HEK293T (cell line): ENCODE results near the gene POLR2B.

Experiments used
- CTCF ChIA-PET: fragments of 350-600 bp; formaldehyde crosslinking; extraction: SDS; loops from one replicate; lab custom pipeline; 2021; ENCODE audit warnings: antibody characterized with exemption, inconsistent platforms; lab: Yijun Ruan, JAX
- POLR2A ChIA-PET: fragments of 350-600 bp; formaldehyde crosslinking; extraction: SDS; loops from one replicate; lab custom pipeline; 2020; ENCODE audit warnings: antibody characterized with exemption, inconsistent platforms; lab: Yijun Ruan, JAX
- DNase-seq: peaks from one replicate; pipeline ENCODE4 v3.0.0; 2012; ENCODE audit warnings: mixed read lengths; ENCODE audit errors: extremely low spot score
- ARNT ChIP-seq: fragments of 450-650 bp; IDR thresholded peaks from 2 replicates; pipeline ENCODE4 v1.6.1; 2017; ENCODE audit warnings: mild to moderate bottlenecking
- BHLHE40 ChIP-seq: fragments of 450-650 bp; IDR thresholded peaks from 2 replicates; pipeline ENCODE4 v1.6.1; 2016; ENCODE audit warnings: mild to moderate bottlenecking, moderate library complexity, borderline replicate concordance
- CTBP1 ChIP-seq: fragments of 450-650 bp; IDR thresholded peaks from 2 replicates; pipeline ENCODE4 v1.6.1; 2016; ENCODE audit warnings: borderline replicate concordance
- ELF4 ChIP-seq: fragments of 450-650 bp; IDR thresholded peaks from 2 replicates; pipeline ENCODE4 v1.6.1; 2017; ENCODE audit warnings: antibody characterized with exemption
- FOXA1 ChIP-seq: fragments of 450-650 bp; IDR thresholded peaks from 2 replicates; pipeline ENCODE4 v1.6.1; 2016; ENCODE audit warnings: mild to moderate bottlenecking
- FOXK2 ChIP-seq: fragments of 450-650 bp; IDR thresholded peaks from 2 replicates; pipeline ENCODE4 v1.6.1; 2016; ENCODE audit warnings: mild to moderate bottlenecking
- FOXM1 ChIP-seq: fragments of 450-650 bp; IDR thresholded peaks from 2 replicates; pipeline ENCODE4 v1.6.1; 2017; ENCODE audit warnings: mild to moderate bottlenecking, borderline replicate concordance
- HDGF ChIP-seq: fragments of 450-650 bp; IDR thresholded peaks from 2 replicates; pipeline ENCODE4 v1.6.1; 2017; ENCODE audit warnings: antibody characterized with exemption, borderline replicate concordance
- L3MBTL2 ChIP-seq: fragments of 450-650 bp; conservative IDR thresholded peaks from 2 replicates; pipeline ENCODE4 v1.6.1; 2016; ENCODE audit warnings: mild to moderate bottlenecking
- LEF1 ChIP-seq: fragments of 450-650 bp; IDR thresholded peaks from 2 replicates; pipeline ENCODE4 v1.6.1; 2017; ENCODE audit warnings: mild to moderate bottlenecking, borderline replicate concordance
- NFRKB ChIP-seq: fragments of 450-650 bp; IDR thresholded peaks from 2 replicates; pipeline ENCODE4 v1.6.1; 2016; ENCODE audit warnings: mild to moderate bottlenecking, moderate library complexity
- PKNOX1 ChIP-seq: fragments of 450-650 bp; IDR thresholded peaks from 2 replicates; pipeline ENCODE4 v1.6.1; 2016
- SP1 ChIP-seq: fragments of 450-650 bp; IDR thresholded peaks from 2 replicates; pipeline ENCODE4 v1.6.1; 2017
- SUZ12 ChIP-seq: fragments of 450-650 bp; IDR thresholded peaks from 2 replicates; pipeline ENCODE4 v1.6.1; 2016; ENCODE audit warnings: mild to moderate bottlenecking
- TARDBP ChIP-seq: fragments of 450-650 bp; IDR thresholded peaks from 2 replicates; pipeline ENCODE4 v1.6.1; 2016
- ZNF384 ChIP-seq: fragments of 450-650 bp; IDR thresholded peaks from 2 replicates; pipeline ENCODE4 v1.6.1; 2016

POLR2B gene

GRCh38 chr4:57064811-57065711, 86.4 kb downstream of the POLR2B start:
- ChIA-PET POLR2A (interaction anchor here (0.8 to 1.3 kb wide), 2 partner anchors 13 to 87 kb away, joined by 4 read pairs; partner anchors contain the start of gene POLR2B), CTCF (interaction anchor here (0.7 to 3.6 kb wide), 3 partner anchors 27 to 126 kb away, joined by 3 to 13 read pairs (median 3); no protein-coding TSS in a partner anchor)
- DNase-seq, result no peak
- TF ChIP-seq FOXM1, result no peak

- no peak for DNase-seq
Observed at GRCh38 chr4:57065730-57066482, 87.2 kb downstream of the POLR2B start.

GRCh38 chr4:57068237-57068981, 89.7 kb downstream of the POLR2B start:
- ChIA-PET POLR2A (interaction anchor here (1.4 kb wide), 1 partner anchor 10 kb away, joined by 7 read pairs; no protein-coding TSS in a partner anchor), CTCF (interaction anchor here (0.6 to 1.1 kb wide), 3 partner anchors 22 to 957 kb away, joined by 3 to 5 read pairs (median 3); no protein-coding TSS in a partner anchor)
- TF ChIP-seq TARDBP (no peak), L3MBTL2 (no peak)
- DNase-seq, result no peak

More at GRCh38 chr4:57065730-57066482, 87.2 kb downstream of the POLR2B start:
- no peak for TF ChIP-seq CTBP1
- TF ChIP-seq PKNOX1, result no peak
- TF ChIP-seq FOXK2, result no peak
- no peak for TF ChIP-seq L3MBTL2
- TF ChIP-seq SUZ12, result no peak
- no peak for TF ChIP-seq FOXM1
- no peak for TF ChIP-seq ZNF384
- TF ChIP-seq ARNT, result no peak
- no peak for TF ChIP-seq LEF1
- TF ChIP-seq TARDBP, result no peak
- TF ChIP-seq BHLHE40, result no peak
- TF ChIP-seq NFRKB, result no peak
- no peak for TF ChIP-seq HDGF
- no peak for TF ChIP-seq ELF4
- no peak for TF ChIP-seq SP1
- no peak for TF ChIP-seq FOXA1
- CTCF ChIA-PET, result interaction anchor here (3.6 kb wide), 1 partner anchor 28 kb away, joined by 13 read pairs; no protein-coding TSS in a partner anchor
- POLR2A ChIA-PET, result interaction anchor here (0.9 to 1.3 kb wide), 2 partner anchors 12 to 13 kb away, joined by 4 to 5 read pairs; no protein-coding TSS in a partner anchor

GRCh38 chr4:57070461-57070860, 91.8 kb downstream of the POLR2B start:
- ChIA-PET CTCF (no interaction called here), POLR2A (no interaction called here)
- TF ChIP-seq L3MBTL2 (no peak), PKNOX1 (no peak), ZNF384 (no peak), FOXM1 (no peak), ARNT (no peak), TARDBP (no peak), SP1 (no peak), FOXK2 (no peak), LEF1 (no peak), FOXA1 (no peak), NFRKB (no peak), SUZ12 (no peak), HDGF (no peak), BHLHE40 (no peak), ELF4 (no peak), CTBP1 (no peak)
- DNase-seq, result no peak

- CTCF ChIA-PET, result interaction anchor here (0.5 to 1.7 kb wide), 2 partner anchors 33 to 68 kb away, joined by 4 to 5 read pairs; no protein-coding TSS in a partner anchor
- no peak for TF ChIP-seq FOXA1
- no peak for TF ChIP-seq SP1
- no peak for TF ChIP-seq FOXK2
- TF ChIP-seq SUZ12, result no peak
- TF ChIP-seq ZNF384, result no peak
- no peak for TF ChIP-seq LEF1
- no peak for TF ChIP-seq HDGF
- POLR2A ChIA-PET, result no interaction called here
- no peak for DNase-seq
Observed at GRCh38 chr4:57071326-57071725, 92.6 kb downstream of the POLR2B start.

- TF ChIP-seq TARDBP (no peak), ZNF384 (no peak), BHLHE40 (no peak), CTBP1 (no peak), HDGF (no peak), L3MBTL2 (no peak), ARNT (no peak), NFRKB (no peak), FOXK2 (no peak), FOXA1 (no peak), PKNOX1 (no peak), LEF1 (no peak), SP1 (no peak), FOXM1 (no peak), ELF4 (no peak), SUZ12 (no peak)
- ChIA-PET POLR2A (no interaction called here), CTCF (no interaction called here)
- no peak for DNase-seq
Observed at GRCh38 chr4:57073559-57073958, 94.9 kb downstream of the POLR2B start.
